Endothelial cell of umbilical vein (primary cell): ENCODE data around the gene ARHGEF5. TPM values are rescaled to one million over a fixed set of nuclear protein-coding genes. Genes with fewer than 3 reads are reported as not detected.

Source experiments
- BruUV-seq: library from RNA; stranded (reverse); fragments of 400-500 nt; replicated peaks from 2 replicates; lab custom pipeline; 2021; lab: Mats Ljungman, UMichigan
- CTCF ChIA-PET: fragments of 300-600, 350-600 bp; sonication (Branson Sonifier 250); formaldehyde crosslinking; loops from one replicate; lab custom pipeline; 2021; ENCODE audit warnings: antibody characterized with exemption, inconsistent platforms; lab: Charles Lee
- POLR2A ChIA-PET: fragments of 300-600, 350-600 bp; sonication (Branson Sonifier 250); formaldehyde crosslinking; loops from one replicate; lab custom pipeline; 2021; ENCODE audit warnings: antibody characterized with exemption, inconsistent platforms; lab: Charles Lee
- DNase-seq: peaks from one replicate; pipeline ENCODE4 v3.0.0-alpha.2; 2011; ENCODE audit warnings: low read depth, low spot score
- FAIRE-seq: peaks from 2 replicates; lab custom pipeline; 2011; peaks lifted over from hg19 to GRCh38; lab: Jason Lieb, UNC
- H2AFZ ChIP-seq: 2 replicates; pipeline ENCODE4 v1.6.0; 2012; ENCODE audit warnings: low read depth, low read length, control low read depth, inconsistent platforms
- H3K27ac ChIP-seq: 2 replicates; pipeline ENCODE4 v1.5.1; 2011; ENCODE audit warnings: low read depth, mild to moderate bottlenecking, control low read depth, low read length, moderate library complexity; ENCODE audit not compliant: insufficient read depth
- H3K27me3 ChIP-seq, 2 experiments: 2 replicates each; pipeline versions ENCODE4 v1.6.0 to v1.6.1; 2011; ENCODE audit warnings: low read length in 2 of 2, mixed read lengths in 1 of 2; ENCODE audit not compliant: control insufficient read depth in 2 of 2, insufficient read depth in 2 of 2
- H3K36me3 ChIP-seq, 2 experiments: 2 replicates in 1 of 2; 3 replicates in 1 of 2; pipeline ENCODE4 v1.5.1; 2011; ENCODE audit warnings: low read length in 2 of 2, mild to moderate bottlenecking in 1 of 2, moderate library complexity in 1 of 2; ENCODE audit not compliant: control insufficient read depth in 2 of 2, insufficient read depth in 2 of 2; ENCODE audit errors: extremely low read depth in 1 of 2
- H3K4me1 ChIP-seq: 3 replicates; pipeline ENCODE4 v1.5.1; 2011; ENCODE audit warnings: mild to moderate bottlenecking, low read length; ENCODE audit not compliant: control insufficient read depth, insufficient read depth; ENCODE audit errors: extremely low read depth
- H3K4me2 ChIP-seq: 2 replicates; pipeline ENCODE4 v1.6.1; 2011; ENCODE audit warnings: low read length, control low read depth, mixed read lengths; ENCODE audit not compliant: insufficient read depth
- H3K4me3 ChIP-seq, 3 experiments: fragments of 200-600 bp in 1 of 3; sonication (generic), shearing (Covaris generic) in 1 of 3; replicated peaks in 1 of 3; 2 replicates each; pipeline ENCODE4 v1.5.1; 2011 to 2016; ENCODE audit warnings: control low read depth in 3 of 3, low read length in 3 of 3, mild to moderate bottlenecking in 2 of 3, inconsistent platforms in 1 of 3, low read depth in 1 of 3, moderate library complexity in 1 of 3; ENCODE audit not compliant: insufficient read depth in 1 of 3
- H3K79me2 ChIP-seq: 2 replicates; pipeline ENCODE4 v1.6.0; 2012; ENCODE audit warnings: low read length, inconsistent platforms; ENCODE audit not compliant: control insufficient read depth, insufficient read depth
- H3K9ac ChIP-seq: replicated peaks from 2 replicates; pipeline ENCODE3; 2011; ENCODE audit warnings: low read length, control low read depth; ENCODE audit not compliant: insufficient read depth; ENCODE audit errors: extremely low read depth
- H3K9me1 ChIP-seq: replicated peaks from 3 replicates; pipeline ENCODE4 v1.6.0; 2011; ENCODE audit warnings: mild to moderate bottlenecking, low read length; ENCODE audit not compliant: control insufficient read depth, insufficient read depth; ENCODE audit errors: extremely low read depth
- H3K9me3 ChIP-seq: replicated peaks from 2 replicates; pipeline ENCODE4 v1.5.1; 2012; ENCODE audit warnings: low read length, inconsistent platforms; ENCODE audit not compliant: control insufficient read depth, insufficient read depth
- H4K20me1 ChIP-seq: replicated peaks from 2 replicates; pipeline ENCODE3; 2011; ENCODE audit warnings: mild to moderate bottlenecking, low read length; ENCODE audit not compliant: control insufficient read depth, insufficient read depth; ENCODE audit errors: extremely low read depth
- EZH2 ChIP-seq: IDR thresholded peaks from 2 replicates; pipeline ENCODE4 v1.6.1; 2012; ENCODE audit warnings: borderline replicate concordance, low read depth, mild to moderate bottlenecking, moderate library complexity, low read length, inconsistent platforms; ENCODE audit not compliant: severe bottlenecking
- FOS ChIP-seq: IDR thresholded peaks from 2 replicates; pipeline ENCODE4 v1.6.1; 2011; ENCODE audit warnings: mild to moderate bottlenecking, low read length, moderate library complexity, borderline replicate concordance; ENCODE audit not compliant: insufficient read depth
- GATA2 ChIP-seq: IDR thresholded peaks from 2 replicates; pipeline ENCODE4 v1.7.0; 2011; ENCODE audit warnings: low read depth, mild to moderate bottlenecking, moderate library complexity, mixed read lengths, low read length; ENCODE audit not compliant: insufficient read length, insufficient read depth
- JUN ChIP-seq: IDR thresholded peaks from 2 replicates; pipeline ENCODE4 v1.6.1; 2011; ENCODE audit warnings: borderline replicate concordance, low read depth; ENCODE audit not compliant: insufficient read length, insufficient read depth
- MYC ChIP-seq: IDR thresholded peaks from one replicate; pipeline ENCODE4 v1.6.1; 2011; ENCODE audit warnings: mild to moderate bottlenecking, low read depth, low read length
- POLR2A ChIP-seq: IDR thresholded peaks from 2 replicates; pipeline ENCODE4 v1.6.1; 2012; ENCODE audit warnings: low read depth, mild to moderate bottlenecking, control low read depth, low read length
- POLR2AphosphoS5 ChIP-seq: IDR thresholded peaks from 2 replicates; pipeline ENCODE4 v1.6.1; 2012; ENCODE audit warnings: low read depth, mild to moderate bottlenecking, control low read depth, low read length, moderate library complexity; ENCODE audit not compliant: insufficient read depth
- dilution Hi-C: fragments of 300-500 bp; cut with MboI; formaldehyde crosslinking; loops from one replicate; pipeline ENCODE4 v1.15.0; 2019; ENCODE audit warnings: low sequenced_read_pairs; ENCODE audit not compliant: extremely low pct_ligation_motif_present
- intact Hi-C: fragments of 100-400 bp; cut with micrococcal nuclease; formaldehyde crosslinking; loops from one replicate; pipeline ENCODE4 v1.10.0; 2022
- polyA plus RNA-seq, 4 experiments: library from polyadenylated mRNA; depleted of rRNA in 3 of 4; stranded (reverse) in 3 of 4; unstranded in 1 of 4; fragments of >200 nt; gene quantifications; 2 replicates each; pipeline versions ENCODE4 v1.2.1 to v1.2.3, GENCODE V29; 2011 to 2012; ENCODE audit warnings: missing spikeins in 1 of 4
- total RNA-seq: library from RNA; stranded (reverse); gene quantifications from 2 replicates; pipeline ENCODE4 v1.2.3, GENCODE V29; 2021
- TF ChIP-seq, protein P1 (sequence below), 2 donors: IDR thresholded peaks; 1 replicate in 1 of 2; 2 replicates in 1 of 2; pipeline ENCODE4 v1.5.1; 2011; ENCODE audit warnings: low read length in 2 of 2, mild to moderate bottlenecking in 2 of 2, moderate library complexity in 2 of 2, control low read depth in 1 of 2, inconsistent platforms in 1 of 2, low read depth in 1 of 2; ENCODE audit not compliant: insufficient read depth in 1 of 2; ENCODE audit errors: extremely low read depth in 1 of 2
- TF ChIP-seq, protein P2 (sequence below): IDR thresholded peaks from 2 replicates; pipeline ENCODE4 v1.6.1; 2011; ENCODE audit not compliant: insufficient read depth, insufficient read length

Gene ARHGEF5
- total and polyA plus RNA-seq, 2 donors (not counting 3 experiments of a cell fraction or from before 2014, with no cell fraction given): 1.1 to 1.5 TPM

DNA sequence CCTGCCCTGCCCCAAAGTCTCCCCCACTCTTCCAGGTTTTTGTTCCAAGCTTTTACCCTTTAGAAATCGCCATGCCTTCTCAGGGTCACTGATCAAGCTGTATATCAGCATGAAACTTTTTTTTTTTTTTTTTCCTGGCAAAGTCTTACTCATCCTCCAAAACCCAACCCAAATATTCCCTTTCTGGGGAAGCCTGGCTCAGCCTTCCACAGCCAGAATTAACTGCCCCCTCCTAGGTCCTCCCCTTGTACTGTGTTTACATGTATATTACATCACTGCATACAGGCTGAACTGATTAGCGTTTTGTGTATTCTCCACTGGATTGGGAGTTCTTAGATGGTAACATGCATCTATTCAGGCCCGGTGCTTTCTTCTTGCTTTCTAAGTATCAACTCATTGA lies 52.9 kb downstream of the ARHGEF5 start:
- H3K27me3 ChIP-seq: no peaks in the 10 kb centered on the region
- H2AFZ ChIP-seq: no peak overlapping the region
- H3K9me1 ChIP-seq: no peaks in the 10 kb centered on the region
- no peak overlapping the region for H3K9ac ChIP-seq
- no peaks in the 10 kb centered on the region for H3K9me3 ChIP-seq
- H3K4me3 ChIP-seq: no peak overlapping the region
- no TSS peak for BruUV-seq
- no peak overlapping the region for H3K27ac ChIP-seq
- no peaks in the 10 kb centered on the region for H3K4me1 ChIP-seq
- DNase-seq (no peak), FAIRE-seq (no peak)
- intact Hi-C loops: no loop called here
- TF ChIP-seq, protein P1, sequence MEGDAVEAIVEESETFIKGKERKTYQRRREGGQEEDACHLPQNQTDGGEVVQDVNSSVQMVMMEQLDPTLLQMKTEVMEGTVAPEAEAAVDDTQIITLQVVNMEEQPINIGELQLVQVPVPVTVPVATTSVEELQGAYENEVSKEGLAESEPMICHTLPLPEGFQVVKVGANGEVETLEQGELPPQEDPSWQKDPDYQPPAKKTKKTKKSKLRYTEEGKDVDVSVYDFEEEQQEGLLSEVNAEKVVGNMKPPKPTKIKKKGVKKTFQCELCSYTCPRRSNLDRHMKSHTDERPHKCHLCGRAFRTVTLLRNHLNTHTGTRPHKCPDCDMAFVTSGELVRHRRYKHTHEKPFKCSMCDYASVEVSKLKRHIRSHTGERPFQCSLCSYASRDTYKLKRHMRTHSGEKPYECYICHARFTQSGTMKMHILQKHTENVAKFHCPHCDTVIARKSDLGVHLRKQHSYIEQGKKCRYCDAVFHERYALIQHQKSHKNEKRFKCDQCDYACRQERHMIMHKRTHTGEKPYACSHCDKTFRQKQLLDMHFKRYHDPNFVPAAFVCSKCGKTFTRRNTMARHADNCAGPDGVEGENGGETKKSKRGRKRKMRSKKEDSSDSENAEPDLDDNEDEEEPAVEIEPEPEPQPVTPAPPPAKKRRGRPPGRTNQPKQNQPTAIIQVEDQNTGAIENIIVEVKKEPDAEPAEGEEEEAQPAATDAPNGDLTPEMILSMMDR (IDR thresholded peaks at IDR 0.05; ENCODE audit: extremely low read depth in 1 of 2, insufficient read depth in 1 of 2, low read depth in 1 of 2, low read length in 2 of 2): no peak
- TF ChIP-seq MYC: no peak
- TF ChIP-seq, protein P2, sequence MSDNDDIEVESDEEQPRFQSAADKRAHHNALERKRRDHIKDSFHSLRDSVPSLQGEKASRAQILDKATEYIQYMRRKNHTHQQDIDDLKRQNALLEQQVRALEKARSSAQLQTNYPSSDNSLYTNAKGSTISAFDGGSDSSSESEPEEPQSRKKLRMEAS: no peak
- no peaks in the 10 kb centered on the region for H3K36me3 ChIP-seq
- no peaks in the 10 kb centered on the region for H3K79me2 ChIP-seq
- dilution Hi-C loops: no loop called here
- no peak overlapping the region for H3K4me2 ChIP-seq
- H4K20me1 ChIP-seq: no peaks in the 10 kb centered on the region
- ChIA-PET CTCF (no interaction called here), POLR2A (no interaction called here)

DNA sequence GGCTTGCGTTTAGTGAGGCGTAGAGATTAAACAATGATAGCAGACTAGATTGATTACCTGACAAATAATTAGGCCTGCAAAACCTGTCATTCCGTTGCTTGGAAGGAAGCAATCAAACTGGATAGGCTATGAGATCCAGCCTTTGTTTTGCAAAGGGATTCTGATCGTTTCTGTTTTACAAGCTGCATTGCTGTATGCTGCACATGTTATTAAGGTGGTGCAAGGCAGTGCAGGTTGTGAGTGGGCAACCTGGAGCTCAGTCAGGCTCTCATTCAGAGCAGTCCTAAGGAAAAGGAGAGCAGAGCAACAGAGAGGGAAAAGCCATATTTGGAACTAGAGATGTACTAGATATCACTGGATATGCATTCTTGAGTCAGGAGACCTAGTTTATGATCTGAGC lies 55.2 kb downstream of the ARHGEF5 start:
- H3K4me2 ChIP-seq: no peak overlapping the region
- no peaks in the 10 kb centered on the region for H3K9me3 ChIP-seq
- no peak overlapping the region for H2AFZ ChIP-seq
- no peaks in the 10 kb centered on the region for H3K36me3 ChIP-seq
- ChIA-PET POLR2A (no interaction called here), CTCF (interaction anchor here (1.1 to 1.3 kb wide), 2 partner anchors 27 to 56 kb away, joined by 3 read pairs; no protein-coding TSS in a partner anchor)
- no peaks in the 10 kb centered on the region for H3K4me1 ChIP-seq
- H3K4me3 ChIP-seq: no peak overlapping the region
- no peak overlapping the region for H3K27ac ChIP-seq
- H3K9me1 ChIP-seq: no peaks in the 10 kb centered on the region
- H3K27me3 ChIP-seq: no peaks in the 10 kb centered on the region
- DNase-seq (no peak), FAIRE-seq (no peak)
- H4K20me1 ChIP-seq: no peaks in the 10 kb centered on the region
- H3K79me2 ChIP-seq: no peaks in the 10 kb centered on the region
- H3K9ac ChIP-seq: no peak overlapping the region
- intact Hi-C loops: no loop called here
- BruUV-seq: no TSS peak
- dilution Hi-C loops: no loop called here
- TF ChIP-seq GATA2: no peak
- TF ChIP-seq, protein P1 (IDR thresholded peaks at IDR 0.05; ENCODE audit: extremely low read depth in 1 of 2, insufficient read depth in 1 of 2, low read depth in 1 of 2, low read length in 2 of 2): no peak
- no peak for TF ChIP-seq POLR2AphosphoS5
- TF ChIP-seq FOS: no peak
- TF ChIP-seq, protein P2: no peak
- no peak for TF ChIP-seq POLR2A
- no peak for TF ChIP-seq MYC
- no peak for TF ChIP-seq EZH2
- TF ChIP-seq JUN: no peak
